H1 (cell line): ENCODE results near the gene ANKRD6. TPM values are rescaled to one million over a fixed set of nuclear protein-coding genes. Genes with fewer than 3 reads are reported as not detected.

Experiments
- BCL11A ChIP-seq, 2 experiments: IDR thresholded peaks; one replicate each; pipeline ENCODE4 v1.6.1; 2011; ENCODE audit warnings: low read depth in 2 of 2, low read length in 2 of 2, mild to moderate bottlenecking in 2 of 2
- CEBPB ChIP-seq: IDR thresholded peaks from 2 replicates; pipeline ENCODE4 v1.6.1; 2012; ENCODE audit warnings: low read depth, low read length
- GABPA ChIP-seq: IDR thresholded peaks from 2 replicates; pipeline ENCODE4 v1.6.1; 2011; ENCODE audit warnings: mild to moderate bottlenecking, low read length, moderate library complexity, borderline replicate concordance; ENCODE audit not compliant: insufficient read depth
- SIN3A ChIP-seq, 2 experiments: IDR thresholded peaks in 1 of 2; conservative IDR thresholded peaks in 1 of 2; 2 replicates each; pipeline ENCODE4 v1.6.1; 2011 to 2012; ENCODE audit warnings: low read length in 2 of 2, improper control_type of control experiment in 1 of 2, low read depth in 1 of 2, mild to moderate bottlenecking in 1 of 2
- TAF7 ChIP-seq: optimal IDR thresholded peaks from 2 replicates; pipeline ENCODE3; 2011; ENCODE audit warnings: low read depth, mild to moderate bottlenecking, inconsistent platforms, low read length, moderate library complexity, borderline replicate concordance
- TEAD4 ChIP-seq: IDR thresholded peaks from 2 replicates; pipeline ENCODE4 v1.6.1; 2012; ENCODE audit warnings: low read depth, low read length, inconsistent platforms, mixed read lengths
- USF2 ChIP-seq: IDR thresholded peaks from 2 replicates; pipeline ENCODE4 v1.6.1; 2011; ENCODE audit warnings: low read length, improper control_type of control experiment
- polyA plus RNA-seq, 7 experiments: library from polyadenylated mRNA; depleted of rRNA in 3 of 7; stranded (reverse) in 5 of 7; unstranded in 2 of 7; fragments of >200 nt in 5 of 7; fragments of 200-250 nt in 2 of 7; gene quantifications; 1 replicate in 5 of 7; 2 replicates in 1 of 7; 4 replicates in 1 of 7; pipeline versions ENCODE4 v1.2.1 to v1.2.3, GENCODE V29; 2011 to 2013; ENCODE audit warnings: missing spikeins in 2 of 7, mixed read lengths in 2 of 7
- total RNA-seq: library from RNA; stranded (reverse); fragmentation: NEBNext Ultra II Directional; extraction: Animal tissue kit (Norgen Biotek cat#: 25700); gene quantifications from 2 replicates; pipeline ENCODE4 v1.2.1, GENCODE V29; 2021
- TF ChIP-seq, protein P1 (sequence below), 3 experiments: IDR thresholded peaks; 1 replicate in 2 of 3; 2 replicates in 1 of 3; pipeline versions ENCODE4 v1.5.1 to v1.6.1; 2011; ENCODE audit warnings: low read length in 3 of 3, mild to moderate bottlenecking in 3 of 3, inconsistent platforms in 2 of 3, low read depth in 1 of 3, moderate library complexity in 1 of 3; ENCODE audit not compliant: insufficient read depth in 1 of 3; ENCODE audit errors: control extremely low read depth in 1 of 3

The ANKRD6 gene
- total and polyA plus RNA-seq, 2 of the 8 experiments (the other 6 are each of a cell fraction or from before 2014, with no cell fraction given) = 5.9 to 12.8 TPM

DNA sequence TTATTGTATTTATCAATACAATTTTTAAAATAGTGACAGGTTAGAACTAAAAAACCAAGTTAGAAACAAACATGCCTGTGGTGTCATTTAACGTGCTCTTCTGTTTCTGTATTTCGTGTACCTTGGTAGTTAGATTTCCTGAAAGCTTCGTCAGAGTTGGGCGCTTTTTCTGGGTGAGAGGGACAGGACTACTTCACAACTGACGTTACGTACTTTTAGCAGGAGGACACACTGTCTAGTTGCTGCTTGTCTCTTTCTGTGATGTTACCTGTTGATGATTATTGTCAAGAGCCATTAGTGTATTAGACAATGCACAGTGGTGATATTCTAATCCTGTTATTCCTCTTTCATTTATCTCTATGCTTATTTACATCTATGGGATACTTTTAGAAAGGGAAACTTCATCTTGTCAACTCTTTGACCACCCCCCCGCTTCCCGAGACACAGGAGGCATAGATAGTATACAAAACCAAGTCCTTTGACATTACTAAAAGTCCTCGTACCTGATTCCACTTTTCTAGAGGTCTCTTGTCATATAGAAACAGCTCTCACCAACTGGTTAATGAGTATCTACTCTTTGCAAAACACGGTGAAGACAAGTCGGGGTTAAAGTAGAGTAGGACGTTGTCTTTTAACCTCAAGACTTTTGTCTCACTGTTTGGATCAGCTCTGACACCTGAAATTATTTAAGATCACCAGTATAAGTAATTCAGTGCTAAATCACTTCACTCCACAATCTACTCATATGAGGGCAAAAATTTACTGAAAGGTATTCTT is 109.3 kb downstream of the ANKRD6 start (continued):
- TF ChIP-seq GABPA (no peak), SIN3A (conservative IDR thresholded peaks at IDR 0.05 in 1 of 2, IDR thresholded peaks at IDR 0.05 in 1 of 2; ENCODE audit: low read depth in 1 of 2, low read length in 2 of 2) (no peak), TAF7 (no peak), TEAD4 (no peak), USF2 (no peak), CEBPB (no peak), BCL11A (IDR thresholded peaks at IDR 0.05; ENCODE audit: low read depth in 2 of 2, low read length in 2 of 2) (no peak)
- TF ChIP-seq, protein P1, sequence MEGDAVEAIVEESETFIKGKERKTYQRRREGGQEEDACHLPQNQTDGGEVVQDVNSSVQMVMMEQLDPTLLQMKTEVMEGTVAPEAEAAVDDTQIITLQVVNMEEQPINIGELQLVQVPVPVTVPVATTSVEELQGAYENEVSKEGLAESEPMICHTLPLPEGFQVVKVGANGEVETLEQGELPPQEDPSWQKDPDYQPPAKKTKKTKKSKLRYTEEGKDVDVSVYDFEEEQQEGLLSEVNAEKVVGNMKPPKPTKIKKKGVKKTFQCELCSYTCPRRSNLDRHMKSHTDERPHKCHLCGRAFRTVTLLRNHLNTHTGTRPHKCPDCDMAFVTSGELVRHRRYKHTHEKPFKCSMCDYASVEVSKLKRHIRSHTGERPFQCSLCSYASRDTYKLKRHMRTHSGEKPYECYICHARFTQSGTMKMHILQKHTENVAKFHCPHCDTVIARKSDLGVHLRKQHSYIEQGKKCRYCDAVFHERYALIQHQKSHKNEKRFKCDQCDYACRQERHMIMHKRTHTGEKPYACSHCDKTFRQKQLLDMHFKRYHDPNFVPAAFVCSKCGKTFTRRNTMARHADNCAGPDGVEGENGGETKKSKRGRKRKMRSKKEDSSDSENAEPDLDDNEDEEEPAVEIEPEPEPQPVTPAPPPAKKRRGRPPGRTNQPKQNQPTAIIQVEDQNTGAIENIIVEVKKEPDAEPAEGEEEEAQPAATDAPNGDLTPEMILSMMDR (IDR thresholded peaks at IDR 0.05; ENCODE audit: control extremely low read depth in 1 of 3, insufficient read depth in 1 of 3, low read depth in 1 of 3, low read length in 3 of 3) = no peak
